Thyroid gland (tissue), 4 donors: ENCODE data around the gene GLI3.

Source experiments
- POLR2A ChIP-seq, 2 donors: fragments of 450-650 bp; IDR thresholded peaks; one replicate each; pipeline ENCODE4 v1.6.1; 2017; ENCODE audit warnings: antibody characterized with exemption in 2 of 2, mild to moderate bottlenecking in 2 of 2, moderate library complexity in 1 of 2
- TF ChIP-seq, protein P1 (sequence below), 6 experiments: fragments of 200-600 bp in 3 of 6; fragments of 450-650 bp in 3 of 6; sonication (generic) in 3 of 6; IDR thresholded peaks; one replicate each; pipeline ENCODE4 v1.5.1; 2016 to 2019; ENCODE audit warnings: antibody characterized with exemption in 6 of 6, mild to moderate bottlenecking in 2 of 6, inconsistent platforms in 1 of 6, moderate library complexity in 1 of 6

DNA sequence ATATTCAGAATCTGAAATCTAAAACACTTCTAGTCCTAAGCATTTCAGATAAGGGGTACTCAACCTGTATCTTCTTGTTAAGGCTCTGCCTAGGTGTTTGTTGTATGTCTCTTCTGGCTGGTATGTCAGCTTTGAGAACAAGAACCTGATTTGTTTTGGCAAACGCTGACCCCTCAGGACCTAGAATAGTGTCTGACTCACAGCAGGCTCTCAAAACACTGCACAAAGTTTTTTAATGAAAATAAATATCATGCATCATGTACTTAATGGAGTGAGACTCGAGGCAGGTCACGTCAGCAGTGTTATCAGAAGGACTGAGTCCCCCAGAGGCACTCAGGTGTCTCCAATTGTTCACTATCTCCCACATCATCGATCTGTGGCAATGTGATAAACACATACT is 99.1 kb downstream of the GLI3 start:
- TF ChIP-seq, protein P1, sequence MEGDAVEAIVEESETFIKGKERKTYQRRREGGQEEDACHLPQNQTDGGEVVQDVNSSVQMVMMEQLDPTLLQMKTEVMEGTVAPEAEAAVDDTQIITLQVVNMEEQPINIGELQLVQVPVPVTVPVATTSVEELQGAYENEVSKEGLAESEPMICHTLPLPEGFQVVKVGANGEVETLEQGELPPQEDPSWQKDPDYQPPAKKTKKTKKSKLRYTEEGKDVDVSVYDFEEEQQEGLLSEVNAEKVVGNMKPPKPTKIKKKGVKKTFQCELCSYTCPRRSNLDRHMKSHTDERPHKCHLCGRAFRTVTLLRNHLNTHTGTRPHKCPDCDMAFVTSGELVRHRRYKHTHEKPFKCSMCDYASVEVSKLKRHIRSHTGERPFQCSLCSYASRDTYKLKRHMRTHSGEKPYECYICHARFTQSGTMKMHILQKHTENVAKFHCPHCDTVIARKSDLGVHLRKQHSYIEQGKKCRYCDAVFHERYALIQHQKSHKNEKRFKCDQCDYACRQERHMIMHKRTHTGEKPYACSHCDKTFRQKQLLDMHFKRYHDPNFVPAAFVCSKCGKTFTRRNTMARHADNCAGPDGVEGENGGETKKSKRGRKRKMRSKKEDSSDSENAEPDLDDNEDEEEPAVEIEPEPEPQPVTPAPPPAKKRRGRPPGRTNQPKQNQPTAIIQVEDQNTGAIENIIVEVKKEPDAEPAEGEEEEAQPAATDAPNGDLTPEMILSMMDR (IDR thresholded peaks at IDR 0.05): no peak
- no peak for TF ChIP-seq POLR2A (IDR thresholded peaks at IDR 0.05)
